NCI-H510A (cell line): ENCODE measurements around the gene BORCS6.
"Not testable (repeated sequence)": the region's sequence is repeated elsewhere in the genome, so short reads cannot be mapped to it uniquely, and the experiment has no call there.

Experiments used
- DNase-seq: peaks from one replicate; lab custom pipeline; 2025; lab: John Stamatoyannopoulos, UW

The BORCS6 gene

DNA sequence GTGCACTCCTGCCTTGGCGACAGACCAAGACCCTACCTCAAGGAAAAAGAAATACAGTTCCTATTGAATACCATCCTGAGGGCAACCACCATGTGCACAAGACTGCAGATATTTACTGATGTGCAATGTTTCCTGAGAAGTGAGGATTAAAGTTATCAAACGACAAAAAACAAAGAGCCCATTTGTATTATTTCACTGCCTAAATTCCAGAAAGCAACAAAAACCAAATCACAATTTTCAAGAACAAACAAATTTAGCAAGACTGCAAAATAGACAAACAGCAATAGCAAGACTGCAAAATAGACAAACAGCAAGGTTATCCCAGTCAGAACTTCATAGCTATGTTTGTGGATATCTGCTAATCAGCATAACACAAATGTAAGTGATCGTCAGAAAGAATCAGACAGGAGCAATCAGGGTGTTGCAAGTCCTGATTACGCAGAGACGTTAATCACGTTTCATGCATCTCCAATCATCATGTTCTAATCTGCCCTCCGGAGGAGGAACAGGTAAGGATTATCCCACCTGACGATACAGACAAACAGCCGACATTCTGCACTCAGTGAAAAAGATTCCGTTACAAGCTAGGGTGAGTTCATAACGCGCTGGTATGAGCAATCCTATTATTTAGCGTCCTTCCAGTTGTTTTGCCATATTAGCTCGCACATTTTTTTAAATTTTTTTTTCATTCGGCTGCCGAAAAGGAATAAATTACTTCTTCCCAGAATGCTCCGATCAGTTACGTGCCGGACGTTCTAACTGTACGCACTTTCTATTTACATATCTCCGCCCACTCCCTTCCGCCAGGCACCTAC lies 16.7 kb downstream of the BORCS6 start:
- DNase-seq = peak; percentile 81

- DNase-seq = not testable (repeated sequence)
Measured at GRCh38 chr17:8170186-8170585, 19.8 kb downstream of the BORCS6 start.

GRCh38 chr17:8167526-8167925 lies 22.5 kb downstream of the BORCS6 start:
- no peak for DNase-seq

GRCh38 chr17:8166731-8167130 lies 23.2 kb downstream of the BORCS6 start:
- no peak for DNase-seq

DNA sequence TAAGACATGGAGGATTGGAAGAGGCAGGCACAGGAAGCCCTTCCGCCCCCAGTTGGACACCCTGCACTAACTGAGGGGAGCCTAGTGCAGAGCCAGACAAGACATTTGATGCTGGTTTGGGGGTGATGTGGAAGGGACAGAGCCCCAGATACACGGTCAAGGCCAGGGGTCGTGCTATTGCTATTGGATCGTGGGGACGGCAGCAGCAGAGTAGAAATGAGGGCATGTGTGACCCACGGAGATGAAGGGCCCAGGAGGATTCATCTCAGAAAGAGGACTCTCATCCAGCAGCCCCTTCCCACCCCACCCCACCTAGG lies 25.2 kb downstream of the BORCS6 start:
- DNase-seq = no peak

GRCh38 chr17:8163978-8164814 lies 25.8 kb downstream of the BORCS6 start:
- DNase-seq = peak; percentile 36

DNA sequence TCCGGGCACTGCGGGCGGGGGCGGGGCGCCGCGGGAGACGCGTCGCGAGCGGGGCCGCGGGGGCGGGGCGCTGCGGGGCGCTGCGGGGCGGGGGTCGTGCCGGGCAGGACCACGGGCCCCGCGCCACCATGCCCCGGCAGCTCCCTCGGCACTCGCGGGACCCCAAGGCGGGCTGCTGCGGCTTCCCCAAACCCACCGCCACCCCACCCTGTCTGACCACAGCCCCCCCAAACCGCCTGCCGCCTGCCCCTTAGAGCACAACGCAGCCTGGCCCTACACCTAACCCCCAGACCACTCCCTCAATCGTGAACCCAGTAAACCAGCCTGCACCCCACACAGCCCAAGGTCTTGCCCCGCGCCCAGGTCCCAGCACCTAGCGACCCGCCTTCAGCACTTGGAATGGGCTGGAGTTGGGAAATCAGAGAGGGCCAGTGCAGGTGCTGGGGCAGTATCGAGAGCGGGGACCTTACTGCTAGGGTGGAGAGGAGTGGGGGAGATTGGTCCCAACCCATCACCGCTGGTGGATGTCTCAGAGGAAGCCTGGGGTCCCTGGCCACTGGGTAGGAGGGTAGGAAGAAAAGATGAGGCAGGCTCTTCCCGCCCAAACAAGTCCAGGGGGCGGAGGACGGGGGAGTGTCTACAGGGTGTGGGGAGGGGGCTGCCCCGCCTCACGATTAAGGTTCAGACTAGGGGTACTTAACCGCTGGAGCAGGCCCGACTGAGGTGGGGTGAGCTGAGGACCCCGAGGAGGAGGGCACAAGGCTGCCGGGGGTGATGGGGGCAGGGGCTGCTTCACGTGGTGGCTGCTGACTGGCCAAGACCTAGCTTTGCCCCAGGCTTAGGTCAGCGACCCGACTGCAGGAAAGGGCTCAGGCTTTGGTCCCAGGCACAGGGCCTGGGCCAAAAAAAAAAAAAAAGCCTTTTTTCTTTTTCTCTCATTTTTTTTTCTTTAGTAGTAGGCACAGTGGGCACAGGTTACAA lies 26.7 kb downstream of the BORCS6 start:
- no peak for DNase-seq

DNA sequence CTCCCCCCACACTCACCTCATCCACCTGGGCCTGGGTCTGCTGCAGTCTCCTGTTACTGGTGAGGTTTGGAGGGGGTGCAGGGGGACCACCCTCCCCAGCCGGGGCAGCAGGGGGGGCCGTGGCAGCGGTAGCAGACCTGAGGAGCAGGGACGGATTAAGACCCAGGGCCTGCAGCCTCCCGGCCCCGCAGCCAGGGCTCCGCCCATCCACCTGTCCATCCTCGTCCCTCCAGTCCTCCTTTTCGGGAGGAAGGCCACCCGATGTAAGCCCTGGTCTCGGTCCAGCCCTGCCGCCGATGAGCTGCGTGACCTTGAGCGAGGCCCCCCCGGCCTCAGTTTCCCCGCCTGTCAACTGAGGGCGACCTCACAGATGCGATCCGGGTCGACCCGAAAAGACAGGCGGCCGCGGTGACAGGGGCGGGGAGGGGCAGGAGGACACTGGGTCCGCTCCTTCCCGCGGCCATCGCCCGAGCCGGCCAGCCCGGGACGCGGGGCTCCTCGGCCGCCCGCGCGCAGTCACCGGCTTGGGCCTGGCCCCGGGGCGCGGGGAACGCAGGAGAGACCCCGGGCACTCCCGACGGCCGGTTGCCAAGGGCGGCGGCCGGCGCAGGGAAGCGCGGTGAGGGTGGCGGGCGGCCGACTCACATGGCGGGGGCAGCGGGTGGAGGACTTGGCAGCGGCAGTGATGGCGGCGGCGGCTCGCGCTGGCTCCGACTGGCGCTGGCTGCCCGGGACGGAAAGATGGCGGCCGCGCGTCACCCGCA lies 27.6 kb downstream of the BORCS6 start, which contains the start of gene VAMP2:
Gene VAMP2 (minus strand): TSS at position 716 of the 764 bp plus-strand sequence. CDS start 69 bp downstream, at position 647.
- peak; percentile 42 for DNase-seq

DNA sequence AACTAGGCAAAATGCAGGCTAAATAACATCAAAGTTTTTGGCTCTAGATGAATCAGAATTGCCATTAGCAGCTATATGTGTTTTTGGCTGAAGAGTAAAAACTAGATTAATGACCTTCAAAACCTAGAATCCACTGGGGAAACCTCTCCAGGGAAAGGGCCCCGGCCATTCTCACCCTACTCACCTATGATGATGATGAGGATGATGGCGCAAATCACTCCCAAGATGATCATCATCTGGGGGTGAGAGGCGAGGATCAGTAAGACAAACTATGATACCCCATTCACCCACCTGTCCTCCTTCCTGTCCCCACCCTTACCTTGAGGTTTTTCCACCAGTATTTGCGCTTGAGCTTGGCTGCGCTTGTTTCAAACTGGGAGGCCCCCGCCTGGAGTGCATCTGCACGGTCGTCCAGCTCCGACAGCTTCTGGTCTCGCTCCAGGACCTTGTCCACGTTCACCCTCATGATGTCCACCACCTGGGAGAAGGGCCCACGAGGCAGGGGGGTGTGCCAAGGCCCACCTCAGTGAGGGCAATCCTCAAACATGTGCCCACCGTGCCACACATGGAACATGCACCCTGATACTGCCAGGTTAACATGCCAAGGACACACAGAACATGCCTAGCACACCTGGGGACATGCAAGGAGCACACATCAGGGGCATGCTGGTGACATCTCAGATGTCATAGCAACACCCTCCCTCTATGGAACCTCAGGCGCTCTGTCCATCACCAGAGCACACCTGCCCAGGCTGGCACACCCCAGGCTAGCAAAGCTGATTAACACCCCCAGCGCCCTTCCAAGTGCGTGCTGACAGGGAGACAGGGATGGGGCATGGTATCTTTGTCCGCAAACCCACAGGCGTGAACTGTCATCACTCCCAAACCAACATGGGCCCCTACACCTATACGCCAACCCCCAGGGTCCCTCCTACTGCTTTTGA lies 28.4 kb downstream of the BORCS6 start:
- no peak for DNase-seq

DNA sequence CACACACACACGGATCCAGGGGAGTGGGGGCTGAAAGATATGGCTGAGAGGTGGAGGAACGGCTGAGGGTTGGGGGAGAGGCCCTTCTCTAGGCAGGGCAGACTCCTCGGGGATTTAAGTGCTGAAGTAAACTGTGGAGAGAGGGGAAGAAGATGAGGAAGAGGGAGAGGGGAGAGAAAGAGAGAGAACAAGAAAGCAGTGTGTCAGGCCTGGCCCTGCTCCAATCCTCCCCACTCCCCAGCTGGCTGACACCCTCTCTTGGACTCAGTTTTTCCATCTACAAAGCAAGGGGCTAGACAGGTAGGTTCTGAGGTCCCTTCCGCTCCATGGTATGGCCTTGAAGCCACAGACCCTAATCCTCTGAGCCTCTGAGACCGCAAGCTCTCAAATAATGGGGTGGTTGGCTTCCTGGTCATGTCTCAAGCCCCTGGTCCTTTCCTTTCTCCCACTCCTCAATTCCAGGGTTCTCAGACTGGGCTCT lies 29.2 kb downstream of the BORCS6 start:
- DNase-seq = no peak

- no peak for DNase-seq
Measured at GRCh38 chr17:8160224-8160577, 29.8 kb downstream of the BORCS6 start.

- DNase-seq = no peak
Measured at GRCh38 chr17:8159459-8160223, 30.3 kb downstream of the BORCS6 start.

GRCh38 chr17:8159032-8159400 lies 31.0 kb downstream of the BORCS6 start:
- DNase-seq = no peak

DNA sequence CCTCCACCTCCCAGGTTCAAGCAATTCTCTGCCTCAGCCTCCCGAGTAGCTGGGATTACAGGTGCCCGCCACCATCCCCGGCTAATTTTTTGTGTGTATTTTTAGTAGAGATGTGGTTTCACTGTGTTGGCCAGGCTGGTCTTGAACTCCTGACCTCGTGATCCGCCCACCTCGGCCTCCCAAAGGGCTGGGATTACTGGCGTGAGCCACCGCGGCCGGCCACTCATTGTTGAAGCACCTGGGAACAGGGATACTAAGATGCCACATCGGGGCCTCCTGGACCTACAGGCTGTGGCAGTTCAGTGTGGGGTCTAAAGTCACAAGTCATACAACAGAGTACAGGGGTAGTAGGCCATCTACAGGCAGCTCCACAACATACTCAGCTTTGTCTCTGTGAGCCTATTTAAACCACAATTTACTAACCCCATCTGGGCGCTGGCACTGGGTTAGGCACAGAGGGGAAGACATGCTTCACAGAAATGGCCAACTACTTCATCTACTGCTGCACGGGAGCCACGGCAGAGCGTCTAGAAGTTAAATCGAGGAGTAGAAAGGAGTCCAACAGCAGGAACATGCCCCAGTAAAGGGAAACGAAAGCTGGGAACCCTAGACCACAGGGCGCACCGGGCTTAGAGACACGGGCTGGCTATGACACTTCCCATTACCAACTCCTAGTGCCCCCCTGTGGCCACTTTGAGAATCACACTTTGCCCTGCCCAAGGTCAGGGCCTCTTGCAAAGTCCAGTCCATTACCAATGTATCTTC lies 31.5 kb downstream of the BORCS6 start:
- peak; percentile 46 for DNase-seq

DNA sequence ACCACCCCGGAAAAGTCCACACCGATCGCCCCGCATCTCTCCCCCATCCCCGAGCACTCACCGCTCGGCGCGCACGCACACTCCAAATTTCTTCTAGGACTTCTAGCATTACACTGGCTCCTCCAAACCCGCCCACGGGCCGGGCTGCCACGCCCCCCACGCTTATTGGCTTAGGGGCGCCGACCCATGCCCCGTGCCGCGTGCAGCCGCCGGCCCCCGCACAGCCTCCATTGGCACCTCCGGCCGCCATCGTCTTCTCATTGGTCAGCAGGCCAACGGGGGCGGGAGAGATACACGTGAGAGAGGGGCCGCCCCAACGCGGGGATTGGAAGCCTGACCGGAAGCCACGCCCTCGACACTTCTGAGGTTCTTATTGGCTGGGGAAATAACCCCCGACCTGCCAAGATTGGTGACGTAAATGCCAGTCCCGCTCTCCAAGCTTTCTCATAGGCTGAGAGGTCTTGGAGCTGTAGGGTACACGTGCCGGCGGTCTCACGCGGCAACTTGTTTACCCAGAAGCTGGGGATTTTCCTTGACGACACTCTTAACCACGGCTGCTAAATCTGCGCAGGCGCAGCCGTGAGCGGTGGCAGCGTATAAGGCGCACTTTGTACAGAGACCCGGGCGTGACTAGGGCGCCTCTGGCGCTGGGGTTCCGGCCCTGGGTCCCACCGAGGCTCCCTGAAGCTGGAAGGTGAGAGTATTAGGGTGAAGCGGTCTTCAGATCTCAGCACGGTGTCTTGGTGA lies 33.6 kb downstream of the BORCS6 start:
- peak; percentile 99 for DNase-seq

DNA sequence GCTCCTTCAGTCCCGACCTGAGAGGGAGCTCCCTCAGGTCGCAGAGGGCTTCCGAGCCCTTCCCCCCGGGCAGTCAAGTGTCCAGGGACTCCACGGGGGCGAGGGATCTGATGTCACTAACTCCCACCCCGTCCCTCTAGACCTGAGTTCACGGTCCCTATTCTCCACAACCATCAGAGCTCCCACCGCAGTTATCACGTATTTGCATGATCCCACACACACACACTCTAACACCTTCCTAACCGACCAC lies 34.1 kb downstream of the BORCS6 start:
- DNase-seq = no peak

DNA sequence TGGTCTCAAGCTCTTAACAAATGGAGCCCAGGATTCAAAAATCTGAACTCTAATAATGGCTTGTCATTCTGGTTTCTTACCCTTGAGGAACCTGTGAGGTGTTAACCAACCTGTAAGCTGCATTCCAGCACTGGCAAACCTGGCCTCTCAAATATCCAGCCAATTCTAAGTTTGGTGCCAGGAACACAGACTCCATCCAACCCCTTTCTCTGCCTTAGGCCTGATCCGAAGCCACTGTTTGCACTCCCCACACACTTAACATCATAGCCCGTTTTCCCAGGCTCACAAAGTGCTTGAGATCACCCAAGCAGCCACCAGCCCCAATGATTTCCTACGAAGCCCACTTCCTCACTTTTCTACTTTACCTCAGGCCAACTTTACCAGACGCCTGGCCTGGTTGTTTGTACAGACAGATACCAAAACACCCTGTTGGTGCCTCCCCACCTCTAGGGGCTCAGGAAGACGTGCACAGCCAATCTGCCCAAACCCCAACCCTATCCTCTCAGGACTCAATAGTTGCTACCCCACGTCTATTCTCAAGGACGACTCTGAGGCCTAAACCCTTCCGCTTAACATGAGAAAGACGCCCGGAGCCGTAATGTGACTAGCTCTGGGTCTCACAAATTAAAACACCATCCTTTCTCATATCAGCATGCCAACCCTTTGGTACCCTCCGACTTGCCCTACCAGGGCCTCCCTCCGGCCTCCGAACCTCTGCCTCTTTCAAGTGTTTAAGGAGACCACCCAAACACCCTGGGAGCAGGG lies 34.6 kb downstream of the BORCS6 start:
- no peak for DNase-seq
